A172 (cell line): ENCODE results near the gene RBM12. TPM values are rescaled to one million over a fixed set of nuclear protein-coding genes. Genes with fewer than 3 reads are reported as not detected.

Source experiments
- DNase-seq: peaks from one replicate; pipeline ENCODE4 v3.0.0-alpha.2; 2015; ENCODE audit warnings: low spot score
- total RNA-seq: library from RNA; depleted of rRNA; stranded (reverse); fragments of >200 nt; shearing (Covaris generic); gene quantifications from 2 replicates; pipeline ENCODE4 v1.2.3, GENCODE V29; 2014; rRNA removed

The RBM12 gene
- total RNA-seq, 1 experiment from 2014 or later, result 50.9 TPM

DNA sequence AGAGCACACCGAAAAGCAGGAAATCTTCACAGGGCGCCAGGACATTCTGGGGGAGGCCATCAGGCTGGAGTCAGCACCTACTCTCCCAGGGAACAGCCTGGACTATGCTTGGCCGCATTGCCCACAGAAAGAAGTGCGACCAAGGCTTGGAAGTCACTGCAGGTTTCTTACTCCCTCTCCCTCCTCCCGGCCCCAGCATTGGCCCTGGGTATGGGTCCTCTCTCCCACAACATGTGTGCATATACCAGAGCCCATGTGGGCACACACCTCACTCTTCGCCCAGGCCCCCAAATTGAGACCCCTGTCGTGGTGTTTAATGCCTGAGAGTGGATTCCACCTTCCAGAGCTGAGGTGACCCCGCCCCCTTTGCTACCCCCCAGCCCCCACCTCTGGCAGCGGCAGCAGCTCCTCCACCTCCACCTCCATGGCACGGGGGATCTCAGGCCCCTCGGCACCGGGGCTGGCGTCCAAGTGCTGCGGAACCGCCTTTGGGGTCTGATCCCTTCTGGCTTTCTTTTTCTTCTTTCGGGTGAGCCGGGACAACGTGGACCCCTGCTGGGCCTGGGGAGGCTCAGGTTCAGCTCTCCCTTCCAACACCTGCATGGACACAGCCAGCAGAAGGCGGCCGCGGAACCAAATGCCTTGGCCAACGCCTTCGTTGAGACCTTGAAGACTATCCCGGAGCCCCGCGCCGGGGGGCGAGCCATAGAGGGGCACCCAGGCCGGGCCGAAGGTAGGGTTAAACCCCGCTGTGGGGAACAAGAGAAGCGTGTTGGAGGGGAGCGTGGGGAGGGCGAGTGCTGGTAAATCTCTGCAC is 64.3 kb downstream of the RBM12 start:
- no peak for DNase-seq

- DNase-seq, result no peak
Measured at GRCh38 chr20:35599776-35600120, 65.0 kb downstream of the RBM12 start.

Other genes with a start within 250 kb of the RBM12 start
- 1.7 and 1.9 TPM in 2 replicates for gene GDF5, start 226.7 kb downstream of the RBM12 start, total RNA-seq
- gene CEP250, start 209.3 kb downstream of the RBM12 start, total RNA-seq, result 18.4 and 21.4 TPM in 2 replicates
- not detected in 2 replicates for gene C20orf173, start 135.2 kb downstream of the RBM12 start, total RNA-seq
- 258 TPM in 2 replicates for gene ERGIC3, start 122.8 kb downstream of the RBM12 start, total RNA-seq
- gene SPAG4, start 49.1 kb downstream of the RBM12 start, total RNA-seq, result 1.5 and 7.1 TPM in 2 replicates
- 194 and 195 TPM in 2 replicates for gene CPNE1, start within 50 bp of the RBM12 start, total RNA-seq
- 36.7 and 48.0 TPM in 2 replicates for gene NFS1, start 34.5 kb upstream of the RBM12 start, total RNA-seq
- gene ROMO1, start 34.5 kb upstream of the RBM12 start, total RNA-seq, result 301 and 351 TPM in 2 replicates
- gene RBM39, start 77.4 kb upstream of the RBM12 start, total RNA-seq, result 246 and 258 TPM in 2 replicates
- 21.9 and 28.9 TPM in 2 replicates for gene PHF20, start 107.1 kb upstream of the RBM12 start, total RNA-seq